Right lobe of liver (tissue), 6 donors: ENCODE measurements around the gene ADARB2. TPM values are rescaled to one million over a fixed set of nuclear protein-coding genes. Genes with fewer than 3 reads are reported as not detected.

Source experiments
- ATAC-seq, 4 donors: fragments of 200-7000 bp; cut with Tn5 transposase; one replicate each; pipeline ENCODE4 v1.9.1; 2020; ENCODE audit warnings: mild to moderate bottlenecking in 4 of 4, moderate library complexity in 4 of 4
- DNase-seq, 3 donors: peaks; one replicate each; pipeline ENCODE4 v3.0.0-alpha.2; 2020
- H3K27ac ChIP-seq, 3 donors: fragments of 200-600 bp; one replicate each; pipeline ENCODE4 v1.8.0; 2022
- H3K27me3 ChIP-seq, 2 donors: fragments of 200-600 bp; one replicate each; pipeline ENCODE4 v1.8.0; 2022
- H3K36me3 ChIP-seq, 4 donors: fragments of 200-600 bp; sonication (generic) in 1 of 4; one replicate each; pipeline versions ENCODE4 v1.5.1 to v1.8.0; 2017 to 2022; ENCODE audit warnings: control low read depth in 1 of 4
- H3K4me1 ChIP-seq, 4 donors: fragments of 200-600 bp; sonication (generic) in 1 of 4; one replicate each; pipeline versions ENCODE4 v1.5.1 to v1.8.0; 2017 to 2022; ENCODE audit warnings: control low read depth in 1 of 4
- H3K4me3 ChIP-seq, 3 donors: fragments of 200-600 bp; one replicate each; pipeline ENCODE4 v1.8.0; 2022
- H3K9me3 ChIP-seq, 4 donors: fragments of 200-600 bp; sonication (generic) in 1 of 4; one replicate each; pipeline versions ENCODE4 v1.5.1 to v1.8.0; 2017 to 2022; ENCODE audit warnings: control low read depth in 1 of 4
- POLR2A ChIP-seq: fragments of 450-650 bp; IDR thresholded peaks from one replicate; pipeline ENCODE4 v1.6.1; 2017; ENCODE audit warnings: antibody characterized with exemption, mild to moderate bottlenecking
- WGBS: methylation state at CpG from one replicate; pipeline ENCODE4 v1.1.6; 2018; ENCODE audit warnings: low coverage, low lambda C conversion rate; ENCODE audit not compliant: insufficient coverage; ENCODE audit errors: missing lambda C conversion rate; 5-methylcytosine and 5-hydroxymethylcytosine counted together
- intact Hi-C, 2 donors: fragments of 100-400 bp; cut with DNase I; formaldehyde crosslinking; loops; one replicate each; pipeline versions ENCODE4 v1.11.2 to v1.14.1; 2022
- total RNA-seq, 6 experiments: library from RNA; depleted of rRNA in 2 of 6; stranded (reverse); fragments of >200 nt in 2 of 6; fragmentation: NEBNext Ultra II Directional in 3 of 6; extraction: Animal tissue kit (Norgen Biotek cat#: 25700) in 3 of 6; gene quantifications; one replicate each; pipeline versions ENCODE4 v1.1.0 to v1.2.4, GENCODE V29; 2016 to 2023
- TF ChIP-seq, protein P1 (sequence below), 4 donors: fragments of 200-600 bp in 3 of 4; fragments of 450-650 bp in 1 of 4; IDR thresholded peaks; one replicate each; pipeline versions ENCODE4 v1.5.1 to v1.8.0; 2016 to 2022; ENCODE audit warnings: antibody characterized with exemption in 4 of 4, mild to moderate bottlenecking in 2 of 4
- donor health status: DM: no; HTN: yes; CAD: no.
- donor health status: DM: no; HTN: no; CAD: no.
- donor health status: DM: no; HTN: no; CAD: no.
- donor health status: DM: no; HTN: yes; CAD: no.
- donor health status: DM: no; HTN: yes; CAD: no.

Gene ADARB2
- total RNA-seq, 6 experiments from 2014 or later = 0.07 to 0.68 (median 0.42) TPM

- no peaks in the 10 kb centered on the region for H3K36me3 ChIP-seq
- DNase-seq (no peak), ATAC-seq (no peak)
- H3K9me3 ChIP-seq = no peaks in the 10 kb centered on the region
- no peak for TF ChIP-seq POLR2A
- TF ChIP-seq, protein P1, sequence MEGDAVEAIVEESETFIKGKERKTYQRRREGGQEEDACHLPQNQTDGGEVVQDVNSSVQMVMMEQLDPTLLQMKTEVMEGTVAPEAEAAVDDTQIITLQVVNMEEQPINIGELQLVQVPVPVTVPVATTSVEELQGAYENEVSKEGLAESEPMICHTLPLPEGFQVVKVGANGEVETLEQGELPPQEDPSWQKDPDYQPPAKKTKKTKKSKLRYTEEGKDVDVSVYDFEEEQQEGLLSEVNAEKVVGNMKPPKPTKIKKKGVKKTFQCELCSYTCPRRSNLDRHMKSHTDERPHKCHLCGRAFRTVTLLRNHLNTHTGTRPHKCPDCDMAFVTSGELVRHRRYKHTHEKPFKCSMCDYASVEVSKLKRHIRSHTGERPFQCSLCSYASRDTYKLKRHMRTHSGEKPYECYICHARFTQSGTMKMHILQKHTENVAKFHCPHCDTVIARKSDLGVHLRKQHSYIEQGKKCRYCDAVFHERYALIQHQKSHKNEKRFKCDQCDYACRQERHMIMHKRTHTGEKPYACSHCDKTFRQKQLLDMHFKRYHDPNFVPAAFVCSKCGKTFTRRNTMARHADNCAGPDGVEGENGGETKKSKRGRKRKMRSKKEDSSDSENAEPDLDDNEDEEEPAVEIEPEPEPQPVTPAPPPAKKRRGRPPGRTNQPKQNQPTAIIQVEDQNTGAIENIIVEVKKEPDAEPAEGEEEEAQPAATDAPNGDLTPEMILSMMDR (IDR thresholded peaks at IDR 0.05) = no peak
- H3K4me3 ChIP-seq = no peak overlapping the region
- intact Hi-C loops = no loop called here
- no peaks in the 10 kb centered on the region for H3K27me3 ChIP-seq
- H3K27ac ChIP-seq = no peak overlapping the region
- no peaks in the 10 kb centered on the region for H3K4me1 ChIP-seq
- WGBS = no CpG with 5 or more reads among the region's 12 CpGs
These were observed 252.0 kb downstream of the ADARB2 start for GRCh38 chr10:1485357-1485756.

- H3K27ac ChIP-seq = no peak overlapping the region
- no peaks in the 10 kb centered on the region for H3K9me3 ChIP-seq
- H3K27me3 ChIP-seq = no peaks in the 10 kb centered on the region
- H3K4me3 ChIP-seq = no peak overlapping the region
- TF ChIP-seq, protein P1 (IDR thresholded peaks at IDR 0.05) = no peak
- no peak for TF ChIP-seq POLR2A
- no peaks in the 10 kb centered on the region for H3K36me3 ChIP-seq
- ATAC-seq (no peak), DNase-seq (no peak)
- intact Hi-C loops = no loop called here
- no peaks in the 10 kb centered on the region for H3K4me1 ChIP-seq
- 35% methylated on average over 7 of the region's 7 CpGs for WGBS
These were observed 253.5 kb downstream of the ADARB2 start for GRCh38 chr10:1483826-1484225.

DNA sequence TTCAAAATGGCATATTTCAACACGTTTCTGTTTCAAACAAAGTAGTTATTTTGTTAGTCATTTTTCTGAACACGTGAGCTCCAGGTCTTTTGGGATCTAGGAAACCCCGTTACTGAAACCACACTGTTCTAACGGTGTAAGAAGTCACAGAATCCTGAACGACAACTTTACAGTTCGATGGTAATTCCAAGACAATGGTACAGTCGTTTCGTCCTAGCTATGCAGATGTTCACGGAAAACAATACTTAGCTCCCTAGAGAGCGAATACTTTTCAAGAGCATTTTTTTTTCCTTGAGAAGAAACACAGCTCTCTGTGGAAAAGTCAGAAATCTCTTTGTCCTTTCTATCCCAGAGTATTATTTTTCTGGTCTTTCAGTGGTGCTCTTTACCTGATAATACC lies 254.1 kb downstream of the ADARB2 start:
- Histone ChIP-seq H3K4me1 (no peaks in the 10 kb centered on the region), H3K9me3 (no peaks in the 10 kb centered on the region), H3K4me3 (no peak overlapping the region), H3K27me3 (no peaks in the 10 kb centered on the region), H3K27ac (no peak overlapping the region), H3K36me3 (no peaks in the 10 kb centered on the region)
- WGBS = 36% methylated on average over 10 of the region's 10 CpGs
- no peak for TF ChIP-seq POLR2A
- TF ChIP-seq, protein P1 (IDR thresholded peaks at IDR 0.05) = no peak
- ATAC-seq (no peak), DNase-seq (no peak)
- intact Hi-C loops = no loop called here

GRCh38 chr10:1477578-1477977 lies 259.7 kb downstream of the ADARB2 start:
- WGBS = 65% methylated on average over 8 of the region's 9 CpGs
- intact Hi-C loops = no loop called here
- H3K27ac ChIP-seq = no peak overlapping the region
- no peak for DNase-seq
- H3K9me3 ChIP-seq = no peaks in the 10 kb centered on the region
- no peaks in the 10 kb centered on the region for H3K27me3 ChIP-seq
- no peak overlapping the region for H3K4me3 ChIP-seq
- TF ChIP-seq, protein P1 (IDR thresholded peaks at IDR 0.05) = no peak
- no peak for TF ChIP-seq POLR2A
- ATAC-seq = no peak
- H3K36me3 ChIP-seq = no peaks in the 10 kb centered on the region
- H3K4me1 ChIP-seq = no peaks in the 10 kb centered on the region

DNA sequence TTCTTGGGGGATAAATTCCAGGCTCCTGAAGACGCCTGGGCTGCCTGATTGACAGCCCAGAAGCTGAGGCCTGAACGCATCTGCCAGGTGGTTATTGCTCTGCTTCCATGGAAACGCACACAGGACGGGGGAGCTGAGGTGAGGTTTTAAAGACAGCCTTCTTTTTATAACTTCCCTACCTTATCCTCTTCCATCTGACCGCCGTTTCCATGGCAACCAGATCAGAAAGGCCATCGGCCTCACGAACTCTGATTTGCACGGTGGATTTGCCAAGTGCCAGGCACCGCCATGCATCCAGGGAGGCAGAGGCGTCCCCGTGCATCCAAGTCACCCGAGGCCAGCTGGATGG lies 260.9 kb downstream of the ADARB2 start:
- ATAC-seq = no peak
- Histone ChIP-seq H3K27me3 (no peaks in the 10 kb centered on the region), H3K4me1 (no peaks in the 10 kb centered on the region), H3K9me3 (no peaks in the 10 kb centered on the region), H3K4me3 (no peak overlapping the region), H3K27ac (no peak overlapping the region), H3K36me3 (no peaks in the 10 kb centered on the region)
- 57% methylated on average over 9 of the region's 13 CpGs for WGBS
- TF ChIP-seq, protein P1 (IDR thresholded peaks at IDR 0.05) = no peak
- no peak for DNase-seq
- intact Hi-C loops = no loop called here
